HG03196 (cell line): ENCODE data around the gene TMEM170B.
"Not testable (repeated sequence)": the region's sequence is repeated elsewhere in the genome, so short reads cannot be mapped to it uniquely, and the experiment has no call there.

Experiments used
- ATAC-seq: cut with Tn5 transposase; IDR thresholded peaks from one replicate; pipeline ENCODE4 v1.9.1; 2021; ENCODE audit not compliant: unreplicated experiment

TMEM170B gene

GRCh38 chr6:11527274-11527870 lies 10.2 kb upstream of the TMEM170B start:
- ATAC-seq = no peak

- ATAC-seq = no peak
Observed at GRCh38 chr6:11528996-11529395, 8.6 kb upstream of the TMEM170B start.

- ATAC-seq = no peak
Observed at GRCh38 chr6:11532097-11532496, 5.5 kb upstream of the TMEM170B start.

- no peak for ATAC-seq
Observed at GRCh38 chr6:11534561-11534960, 3.0 kb upstream of the TMEM170B start.

GRCh38 chr6:11535801-11536230 lies 1.7 kb upstream of the TMEM170B start:
- ATAC-seq = no peak

DNA sequence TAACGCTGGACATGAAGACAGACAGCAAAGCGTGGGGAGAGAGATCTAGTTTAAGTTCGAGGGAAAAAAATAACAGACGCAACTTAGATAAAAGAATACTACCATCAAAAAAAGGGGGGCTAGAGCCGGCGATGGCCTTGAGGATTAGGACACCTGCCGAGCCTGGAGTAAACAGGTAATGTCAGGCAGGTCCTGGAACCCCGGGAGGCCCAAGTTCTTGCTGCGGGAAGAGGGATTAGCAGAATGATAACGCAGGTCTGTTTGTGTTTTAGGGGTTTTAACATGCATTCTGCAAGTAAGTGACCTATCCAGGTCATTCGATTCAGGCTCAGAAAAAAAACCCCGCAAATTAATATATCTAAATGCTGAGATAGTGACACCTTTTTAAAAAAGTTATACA lies 754 bp upstream of the TMEM170B start:
- ATAC-seq = no peak

- peak; percentile 9 for ATAC-seq
Observed at GRCh38 chr6:11538052-11538818, 686 bp downstream of the TMEM170B start.

DNA sequence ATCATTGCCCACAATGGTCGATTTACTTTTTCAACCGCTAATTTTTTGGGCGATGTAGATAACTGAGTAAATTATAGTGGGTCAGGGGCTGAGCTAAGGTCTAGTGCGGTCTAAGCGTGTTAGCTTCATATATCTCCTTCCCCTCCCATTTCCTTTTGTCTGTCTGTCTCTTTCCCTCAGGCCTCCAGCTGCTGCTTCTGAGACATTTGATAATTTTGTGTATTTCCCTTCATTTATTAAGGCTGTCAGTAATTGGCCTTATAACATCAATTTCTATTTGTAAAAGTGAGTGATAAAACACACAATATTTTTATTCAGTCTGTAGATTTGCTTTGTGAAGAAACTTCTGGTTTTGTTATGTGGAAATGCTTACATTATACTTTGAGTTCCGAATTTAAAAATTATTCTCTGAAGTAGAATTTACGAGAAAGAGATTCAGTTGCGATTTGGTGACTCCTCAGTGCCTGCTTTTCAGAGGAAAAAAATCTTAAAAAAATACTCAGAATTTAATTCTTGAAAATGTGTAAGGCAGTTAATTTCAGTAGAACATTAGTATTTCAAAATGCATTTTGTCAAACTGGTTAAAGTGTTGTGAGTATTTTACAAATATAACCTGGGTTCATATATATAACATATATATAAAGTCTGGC lies 1.4 kb downstream of the TMEM170B start:
- ATAC-seq = no peak

GRCh38 chr6:11542863-11543262 lies 5.3 kb downstream of the TMEM170B start:
- no peak for ATAC-seq

DNA sequence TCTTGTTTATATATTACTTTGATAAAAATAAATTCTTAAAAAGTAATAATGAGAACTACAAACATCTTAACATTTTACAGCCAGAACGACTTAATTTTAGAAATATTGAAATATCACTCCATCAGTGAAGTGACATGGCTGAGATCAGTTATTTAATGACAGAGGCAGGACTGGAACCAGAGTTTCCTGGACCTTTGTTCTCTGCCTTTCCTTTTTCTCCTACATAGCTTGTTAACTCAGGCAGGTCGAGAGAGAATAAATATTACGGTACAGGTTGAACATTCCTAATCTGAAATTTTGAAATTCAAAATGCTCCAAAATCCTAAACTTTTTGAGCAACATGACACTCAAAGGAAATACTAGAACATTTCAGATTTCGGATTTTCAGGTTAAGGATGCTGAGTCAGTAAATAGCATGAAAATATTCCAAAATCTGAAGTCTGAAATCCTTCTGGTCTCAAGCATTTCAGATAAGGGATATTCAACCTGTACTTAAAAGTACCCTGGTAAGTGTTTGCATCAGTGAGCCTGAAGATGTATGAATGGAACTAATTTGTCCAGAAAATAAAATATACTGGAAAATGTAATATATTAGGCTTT lies 6.5 kb downstream of the TMEM170B start:
- no peak for ATAC-seq

DNA sequence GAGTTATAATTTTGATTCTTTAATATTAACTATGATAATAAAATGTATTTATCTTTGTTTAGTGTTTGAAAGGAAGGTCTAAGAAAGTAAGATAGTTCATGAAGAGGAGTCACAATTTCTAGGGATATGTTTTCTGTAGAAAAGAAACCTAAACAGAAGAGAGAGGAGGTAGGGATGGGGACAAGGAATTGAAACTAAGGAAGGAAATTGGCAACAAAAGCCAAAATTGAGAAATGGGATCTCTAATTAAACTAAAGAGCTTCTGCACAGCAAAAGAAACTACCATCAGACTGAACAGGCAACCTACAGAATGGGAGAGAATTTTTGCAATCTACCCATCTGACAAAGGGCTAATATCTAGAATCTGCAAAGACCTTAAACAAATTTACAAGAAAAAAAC lies 10.3 kb downstream of the TMEM170B start:
- ATAC-seq = not testable (repeated sequence)

GRCh38 chr6:11548578-11548977 lies 11.0 kb downstream of the TMEM170B start:
- ATAC-seq = not testable (repeated sequence)

GRCh38 chr6:11551053-11551452 lies 13.5 kb downstream of the TMEM170B start:
- no peak for ATAC-seq

- no peak for ATAC-seq
Observed at GRCh38 chr6:11552442-11552841, 14.9 kb downstream of the TMEM170B start.

DNA sequence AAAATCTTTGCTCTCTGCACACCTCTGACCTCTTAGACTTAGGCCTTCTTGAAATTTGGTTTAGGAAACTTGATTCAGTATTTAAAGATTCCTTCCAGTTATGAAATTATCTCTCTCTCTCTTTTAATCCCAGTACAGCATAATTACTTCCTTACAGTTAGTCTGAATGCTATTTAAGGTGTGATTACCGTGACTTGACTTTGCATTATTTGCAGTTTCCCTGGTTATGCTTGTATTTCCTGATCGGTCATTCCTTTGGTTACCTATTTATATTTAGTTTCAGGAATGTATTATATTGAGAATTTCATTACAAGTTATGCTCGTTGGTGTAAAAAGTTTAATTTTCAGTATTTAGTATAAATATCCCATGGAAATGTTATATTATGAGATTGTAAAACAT lies 16.3 kb downstream of the TMEM170B start:
- no peak for ATAC-seq

DNA sequence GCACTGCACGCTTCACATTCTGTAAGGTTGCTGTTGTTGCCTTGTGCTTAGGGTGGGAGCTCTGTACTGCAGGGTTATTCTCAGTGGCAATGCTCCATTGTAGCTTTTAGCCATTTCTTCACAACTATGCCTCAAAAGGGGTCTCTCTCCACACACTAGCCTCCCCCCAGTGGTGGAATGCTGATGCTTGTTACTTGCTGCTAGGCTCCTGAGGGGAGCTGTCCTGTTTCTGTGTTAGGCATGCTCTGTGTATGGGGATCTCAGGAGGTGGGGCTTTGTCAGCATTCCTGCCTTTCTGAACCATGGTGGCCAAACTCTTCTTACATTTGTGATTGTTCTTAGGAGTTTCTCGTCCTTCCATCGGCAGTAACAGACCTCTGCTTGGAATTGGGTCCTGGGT lies 18.8 kb downstream of the TMEM170B start:
- no peak for ATAC-seq

- no peak for ATAC-seq
Observed at GRCh38 chr6:11563793-11564192, 26.2 kb downstream of the TMEM170B start.

GRCh38 chr6:11566609-11567008 lies 29.1 kb downstream of the TMEM170B start:
- ATAC-seq = no peak

DNA sequence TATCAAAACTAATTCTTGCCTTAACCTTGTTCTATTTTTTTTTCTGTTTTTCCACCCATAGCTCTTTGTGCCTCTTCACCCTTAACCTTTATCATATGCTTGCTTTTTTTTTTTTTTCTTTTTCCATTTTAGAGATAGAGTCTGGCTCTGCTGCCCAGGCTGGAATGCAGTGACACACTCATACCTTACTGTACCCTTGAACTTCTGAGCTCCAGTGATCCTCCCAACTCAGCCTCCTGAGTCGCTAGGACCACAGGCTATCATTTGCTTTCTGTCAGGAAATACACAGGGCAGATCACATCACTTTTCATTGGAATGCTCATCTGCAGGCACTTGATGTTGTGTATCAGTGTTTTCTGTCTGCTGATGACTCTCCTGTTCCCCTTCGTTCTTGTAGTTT lies 33.5 kb downstream of the TMEM170B start:
- ATAC-seq = no peak

DNA sequence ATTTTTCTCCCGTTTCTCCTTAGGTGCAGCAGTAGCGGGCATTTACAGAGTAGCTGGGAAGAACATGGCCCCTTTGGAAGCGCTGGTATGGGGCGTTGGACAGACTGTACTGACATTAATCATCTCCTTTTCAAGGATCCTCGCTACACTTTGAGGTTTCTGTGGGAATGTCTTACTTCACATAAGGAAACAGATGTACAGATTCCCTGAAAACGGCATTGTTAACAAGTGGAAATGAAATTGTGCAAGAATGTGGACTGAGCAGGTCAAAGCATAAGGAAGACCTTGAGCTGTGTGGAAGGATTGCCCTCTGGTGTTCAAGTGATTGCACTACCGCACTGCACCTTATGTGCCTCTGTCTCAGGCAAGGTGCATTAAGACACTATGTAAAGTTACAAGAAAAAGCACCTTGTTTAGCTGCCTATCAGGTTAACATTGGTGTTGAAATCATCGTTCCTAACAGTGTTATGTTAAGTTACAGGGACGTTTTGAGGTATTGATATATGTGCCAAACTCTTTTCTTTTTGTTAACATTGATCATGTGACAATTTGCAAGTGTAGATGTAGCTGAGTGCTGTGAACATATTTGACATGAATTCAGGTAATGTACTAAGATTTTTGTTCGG lies 38.0 kb downstream of the TMEM170B start:
- peak; percentile 96 for ATAC-seq

DNA sequence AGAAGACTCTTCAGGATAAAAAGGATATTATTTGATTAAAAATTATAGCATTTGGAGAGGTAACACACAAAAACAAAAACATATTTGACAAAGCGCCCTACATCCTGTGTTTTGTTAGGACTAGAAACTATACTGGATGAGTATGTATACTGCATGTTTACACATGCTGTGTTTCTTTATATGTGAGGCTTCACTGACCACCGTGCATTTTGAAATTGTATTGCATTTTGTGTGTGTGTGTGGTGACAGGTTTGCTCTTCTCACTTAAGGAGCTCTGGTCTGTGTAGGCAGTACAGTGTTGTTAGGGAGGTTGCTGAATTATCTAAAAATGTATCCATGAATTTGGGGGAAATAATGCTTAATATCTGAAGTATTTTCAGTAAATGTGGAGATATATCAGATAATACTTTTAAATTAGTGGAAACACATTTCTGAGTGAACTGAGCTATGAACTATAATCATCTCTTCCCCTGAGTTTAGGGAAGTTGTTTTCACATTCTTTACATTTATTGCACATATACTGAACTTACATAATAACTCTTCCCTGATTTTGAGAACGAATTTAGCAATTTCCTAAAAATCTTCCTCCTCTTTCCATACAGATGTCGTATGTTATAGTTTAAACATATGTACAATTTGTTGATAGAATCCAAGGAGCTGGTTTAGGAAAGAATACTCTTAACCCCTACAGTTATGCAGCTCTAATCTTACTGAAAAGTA lies 43.3 kb downstream of the TMEM170B start:
- no peak for ATAC-seq
